ENCODE measurements around the gene PBX1.

Gene PBX1

DNA sequence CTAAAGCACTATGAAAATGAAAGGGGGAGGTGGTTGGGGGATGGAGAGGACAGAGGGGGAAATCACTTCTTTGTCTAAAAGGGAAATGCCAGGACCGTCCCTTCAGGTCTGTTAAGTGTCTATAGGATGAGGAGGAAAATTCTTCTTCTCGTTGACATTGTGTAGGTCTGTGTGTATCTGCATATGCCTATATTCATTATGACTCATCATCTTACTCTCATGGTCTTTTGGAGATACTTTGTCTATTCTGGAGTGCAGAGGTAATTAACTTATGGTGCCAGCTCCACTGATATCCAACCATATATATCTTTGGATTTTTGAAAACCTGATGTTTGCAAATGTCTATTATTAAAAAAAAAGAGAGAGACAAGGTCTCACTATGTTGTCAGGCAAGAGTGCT is 143.7 kb downstream of the PBX1 start:
- no peaks in the 10 kb centered on the region for H3K36me3 ChIP-seq (ENCODE audit: insufficient read depth, low read length)
- whole genome bisulfite sequencing = 88% methylated on average over 1 of the region's 2 CpGs
- H3K9me3 ChIP-seq (ENCODE audit: insufficient read depth, low read depth, low read length) = no peaks in the 10 kb centered on the region
- peaks cover 56% of the 10 kb centered on the region for H3K4me1 ChIP-seq (ENCODE audit: insufficient read depth, low read length)
- no peak overlapping the region for H3K4me3 ChIP-seq (ENCODE audit: low read length)
- no peak overlapping the region for H3K9ac ChIP-seq (ENCODE audit: low read depth, low read length)
- no peaks in the 10 kb centered on the region for H3K27me3 ChIP-seq (ENCODE audit: insufficient read depth, low read length)
- H3K27ac ChIP-seq (ENCODE audit: low read depth, low read length) = no peak overlapping the region

DNA sequence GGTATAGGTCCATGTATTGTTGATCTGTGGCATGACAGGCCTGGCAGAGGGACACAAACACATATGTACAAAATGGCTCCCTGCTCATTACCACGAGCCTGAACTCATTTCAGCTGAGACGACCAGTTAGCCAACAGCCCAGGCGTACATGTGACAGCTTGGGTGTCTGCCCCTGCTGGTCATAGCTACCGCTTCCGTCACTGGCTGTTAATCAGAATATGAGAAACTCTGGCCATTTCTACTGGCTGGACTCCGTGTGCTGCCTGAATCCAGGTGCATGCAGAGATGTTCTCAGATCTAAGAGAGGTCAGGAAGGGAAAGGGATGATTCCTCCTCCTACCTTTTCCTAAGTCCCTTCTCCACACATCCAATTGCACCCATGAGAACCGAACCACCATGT is 144.5 kb downstream of the PBX1 start:
- H3K4me3 ChIP-seq (ENCODE audit: low read length) = no peak overlapping the region
- H3K27ac ChIP-seq (ENCODE audit: low read depth, low read length) = peak overlapping the region; percentile 34

DNA sequence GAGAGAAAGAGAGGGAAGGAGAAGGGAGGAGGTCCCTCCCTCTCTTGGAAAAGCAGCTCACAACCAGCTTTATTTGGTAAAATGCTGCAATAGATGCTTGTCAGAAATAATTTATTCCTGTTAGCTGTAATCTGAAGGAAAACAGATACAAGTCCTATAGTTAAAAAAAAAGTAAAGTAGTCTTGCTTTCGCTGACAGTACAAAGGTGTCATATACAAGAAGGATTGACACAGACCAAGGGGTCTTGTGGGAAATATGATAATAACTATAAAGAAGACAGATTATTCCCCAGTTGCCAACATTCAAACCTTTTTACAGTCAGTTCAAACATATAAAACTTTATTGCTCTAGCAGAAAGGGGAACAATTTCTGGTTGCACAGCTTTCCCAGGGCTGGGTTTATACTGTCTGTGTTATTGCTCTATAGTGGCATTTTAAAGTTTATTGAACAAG is 145.0 kb downstream of the PBX1 start:
- Histone ChIP-seq H3K4me1 (ENCODE audit: insufficient read depth, low read length) (peaks cover 55% of the 10 kb centered on the region), H3K27me3 (ENCODE audit: insufficient read depth, low read length) (no peaks in the 10 kb centered on the region), H3K9ac (ENCODE audit: low read depth, low read length) (no peak overlapping the region), H3K9me3 (ENCODE audit: insufficient read depth, low read depth, low read length) (no peaks in the 10 kb centered on the region), H3K36me3 (ENCODE audit: insufficient read depth, low read length) (no peaks in the 10 kb centered on the region), H3K4me3 (ENCODE audit: low read length) (no peak overlapping the region), H3K27ac (ENCODE audit: low read depth, low read length) (peak overlapping the region; percentile 34; the same call in 1 of the 2 replicates)
- 94% methylated on average over 1 of the region's 1 CpG for WGBS

More for the DNA sequence above, 144.5 kb downstream of the PBX1 start:
- no peak overlapping the region for H3K9ac ChIP-seq (ENCODE audit: low read depth, low read length)
- H3K36me3 ChIP-seq (ENCODE audit: insufficient read depth, low read length) = no peaks in the 10 kb centered on the region
- H3K27me3 ChIP-seq (ENCODE audit: insufficient read depth, low read length) = no peaks in the 10 kb centered on the region
- H3K9me3 ChIP-seq (ENCODE audit: insufficient read depth, low read depth, low read length) = no peaks in the 10 kb centered on the region
- WGBS = 87% methylated on average over 7 of the region's 7 CpGs
- peaks cover 55% of the 10 kb centered on the region for H3K4me1 ChIP-seq (ENCODE audit: insufficient read depth, low read length)

DNA sequence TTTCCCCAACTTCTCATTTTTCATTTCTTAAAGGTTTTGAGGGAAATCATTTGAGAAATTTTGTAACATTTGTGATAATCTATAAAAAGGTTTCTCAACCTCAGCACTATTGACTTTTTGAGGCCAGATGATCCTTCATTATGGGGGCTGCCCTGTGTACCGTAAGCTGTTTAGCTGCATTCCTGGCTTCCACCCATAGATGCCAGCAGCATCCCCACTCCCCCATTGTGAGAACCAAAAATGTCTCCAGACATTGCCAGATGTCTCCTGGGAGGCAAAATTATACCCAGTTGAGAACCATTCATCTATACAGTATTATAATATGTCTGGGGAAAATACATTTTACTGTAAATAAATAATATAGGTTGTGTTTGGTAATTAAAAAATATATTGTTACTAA is 146.0 kb downstream of the PBX1 start:
- H3K27me3 ChIP-seq (ENCODE audit: insufficient read depth, low read length) = no peaks in the 10 kb centered on the region
- peaks cover 51% of the 10 kb centered on the region for H3K4me1 ChIP-seq (ENCODE audit: insufficient read depth, low read length)
- 72% methylated on average over 1 of the region's 1 CpG for WGBS
- H3K9ac ChIP-seq (ENCODE audit: low read depth, low read length) = no peak overlapping the region
- H3K4me3 ChIP-seq (ENCODE audit: low read length) = no peak overlapping the region
- no peaks in the 10 kb centered on the region for H3K36me3 ChIP-seq (ENCODE audit: insufficient read depth, low read length)
- no peak overlapping the region for H3K27ac ChIP-seq (ENCODE audit: low read depth, low read length)
- H3K9me3 ChIP-seq (ENCODE audit: insufficient read depth, low read depth, low read length) = no peaks in the 10 kb centered on the region

DNA sequence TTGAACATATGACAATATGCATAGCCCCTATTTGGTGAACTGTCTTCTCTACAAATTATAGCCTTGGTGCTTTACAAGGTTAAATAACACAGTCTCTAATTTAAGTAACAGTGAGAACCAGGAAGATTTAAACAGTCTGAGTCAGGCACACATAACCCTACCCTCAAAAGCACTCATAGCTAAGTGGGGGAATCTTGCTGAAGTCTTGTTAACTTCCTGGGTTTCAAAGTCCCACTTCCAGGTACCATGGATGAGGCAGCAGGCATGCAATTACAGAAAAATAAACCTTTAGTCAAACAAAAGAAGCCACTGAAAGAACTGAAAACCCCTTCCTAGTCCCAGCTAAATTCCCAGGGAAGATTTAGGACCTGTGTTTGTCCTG is 147.6 kb downstream of the PBX1 start:
- no peak overlapping the region for H3K27ac ChIP-seq (ENCODE audit: low read depth, low read length)
- H3K36me3 ChIP-seq (ENCODE audit: insufficient read depth, low read length) = no peaks in the 10 kb centered on the region
- no peaks in the 10 kb centered on the region for H3K9me3 ChIP-seq (ENCODE audit: insufficient read depth, low read depth, low read length)
- no peak overlapping the region for H3K9ac ChIP-seq (ENCODE audit: low read depth, low read length)
- peaks cover 54% of the 10 kb centered on the region for H3K4me1 ChIP-seq (ENCODE audit: insufficient read depth, low read length)
- H3K4me3 ChIP-seq (ENCODE audit: low read length) = no peak overlapping the region
- H3K27me3 ChIP-seq (ENCODE audit: insufficient read depth, low read length) = no peaks in the 10 kb centered on the region

DNA sequence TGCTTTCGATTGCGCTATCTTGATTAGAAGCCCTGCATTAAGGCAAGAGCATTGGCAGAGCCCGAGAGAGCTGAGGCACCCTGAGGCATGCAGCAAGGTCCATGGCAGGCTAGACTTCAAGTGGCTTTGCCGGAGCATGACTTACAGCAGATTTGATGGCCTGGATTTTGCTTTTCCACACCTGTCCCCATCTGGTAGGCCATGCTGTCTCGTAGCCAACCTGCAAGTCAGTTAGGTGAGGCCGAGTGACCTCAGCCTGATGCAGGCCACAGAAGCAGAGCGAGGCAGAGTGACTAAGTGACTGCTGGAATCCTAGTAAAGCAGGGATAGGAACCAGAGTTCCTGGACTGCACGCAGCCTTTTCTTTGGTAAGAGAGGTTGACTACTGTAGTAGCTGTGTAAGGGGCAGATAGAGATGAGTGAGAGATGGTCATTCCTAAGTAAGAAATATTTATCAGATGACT is 148.9 kb downstream of the PBX1 start:
- no peak overlapping the region for H3K4me3 ChIP-seq (ENCODE audit: low read length)
- whole genome bisulfite sequencing = 91% methylated on average over 8 of the region's 8 CpGs

DNA sequence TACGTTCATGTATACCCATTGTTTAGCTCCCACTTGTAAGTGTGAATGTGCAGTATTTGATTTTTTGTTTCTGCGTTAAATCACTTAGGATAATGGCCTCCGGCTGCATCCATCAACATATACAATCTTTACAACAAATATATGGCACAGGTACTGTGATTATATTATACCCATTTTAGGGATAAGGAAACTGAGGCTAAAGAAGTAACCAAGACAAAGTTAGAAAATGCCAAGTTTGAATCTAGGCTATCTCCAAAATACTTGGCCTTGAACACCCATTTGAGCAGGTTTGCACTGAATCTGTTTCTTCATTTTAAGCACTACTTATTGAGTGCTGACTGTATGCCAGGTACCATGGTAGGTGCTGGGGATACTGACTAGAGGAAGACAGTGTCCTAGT is 149.6 kb downstream of the PBX1 start:
- no peak overlapping the region for H3K4me3 ChIP-seq (ENCODE audit: low read length)
- H3K36me3 ChIP-seq (ENCODE audit: insufficient read depth, low read length) = no peaks in the 10 kb centered on the region
- peaks cover 63% of the 10 kb centered on the region for H3K4me1 ChIP-seq (ENCODE audit: insufficient read depth, low read length)
- no peaks in the 10 kb centered on the region for H3K9me3 ChIP-seq (ENCODE audit: insufficient read depth, low read depth, low read length)
- H3K27ac ChIP-seq (ENCODE audit: low read depth, low read length) = no peak overlapping the region
- no peaks in the 10 kb centered on the region for H3K27me3 ChIP-seq (ENCODE audit: insufficient read depth, low read length)
- WGBS = 80% methylated on average over 1 of the region's 3 CpGs
- no peak overlapping the region for H3K9ac ChIP-seq (ENCODE audit: low read depth, low read length)

More for the DNA sequence above, 148.9 kb downstream of the PBX1 start:
- Histone ChIP-seq H3K36me3 (ENCODE audit: insufficient read depth, low read length) (no peaks in the 10 kb centered on the region), H3K27ac (ENCODE audit: low read depth, low read length) (no peak overlapping the region), H3K9me3 (ENCODE audit: insufficient read depth, low read depth, low read length) (no peaks in the 10 kb centered on the region), H3K4me1 (ENCODE audit: insufficient read depth, low read length) (peaks cover 61% of the 10 kb centered on the region), H3K27me3 (ENCODE audit: insufficient read depth, low read length) (no peaks in the 10 kb centered on the region), H3K9ac (ENCODE audit: low read depth, low read length) (no peak overlapping the region)

DNA sequence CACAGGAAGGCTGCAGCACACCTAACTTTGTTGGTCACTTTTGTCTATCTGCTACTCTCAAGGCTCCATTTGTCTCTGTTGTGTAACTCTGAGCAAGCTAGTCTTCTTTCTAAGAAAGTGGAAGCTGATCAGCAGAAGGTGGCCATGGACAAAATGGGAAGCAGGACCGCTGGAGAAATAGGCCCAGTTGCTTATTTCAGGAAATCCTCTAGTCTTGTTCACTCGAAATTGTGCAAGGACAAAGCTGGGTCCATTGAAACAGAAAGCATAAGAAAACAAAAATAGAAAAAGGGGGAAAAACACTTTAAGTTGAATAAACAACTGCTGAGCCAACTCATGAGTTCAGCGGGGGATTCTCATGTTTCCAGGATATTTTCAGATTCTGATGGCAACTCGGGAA is 150.1 kb downstream of the PBX1 start:
- Histone ChIP-seq H3K27me3 (ENCODE audit: insufficient read depth, low read length) (no peaks in the 10 kb centered on the region), H3K4me3 (ENCODE audit: low read length) (no peak overlapping the region), H3K9me3 (ENCODE audit: insufficient read depth, low read depth, low read length) (no peaks in the 10 kb centered on the region), H3K27ac (ENCODE audit: low read depth, low read length) (no peak overlapping the region), H3K4me1 (ENCODE audit: insufficient read depth, low read length) (peaks cover 59% of the 10 kb centered on the region), H3K9ac (ENCODE audit: low read depth, low read length) (no peak overlapping the region), H3K36me3 (ENCODE audit: insufficient read depth, low read length) (no peaks in the 10 kb centered on the region)
- 95% methylated on average over 4 of the region's 4 CpGs for WGBS

DNA sequence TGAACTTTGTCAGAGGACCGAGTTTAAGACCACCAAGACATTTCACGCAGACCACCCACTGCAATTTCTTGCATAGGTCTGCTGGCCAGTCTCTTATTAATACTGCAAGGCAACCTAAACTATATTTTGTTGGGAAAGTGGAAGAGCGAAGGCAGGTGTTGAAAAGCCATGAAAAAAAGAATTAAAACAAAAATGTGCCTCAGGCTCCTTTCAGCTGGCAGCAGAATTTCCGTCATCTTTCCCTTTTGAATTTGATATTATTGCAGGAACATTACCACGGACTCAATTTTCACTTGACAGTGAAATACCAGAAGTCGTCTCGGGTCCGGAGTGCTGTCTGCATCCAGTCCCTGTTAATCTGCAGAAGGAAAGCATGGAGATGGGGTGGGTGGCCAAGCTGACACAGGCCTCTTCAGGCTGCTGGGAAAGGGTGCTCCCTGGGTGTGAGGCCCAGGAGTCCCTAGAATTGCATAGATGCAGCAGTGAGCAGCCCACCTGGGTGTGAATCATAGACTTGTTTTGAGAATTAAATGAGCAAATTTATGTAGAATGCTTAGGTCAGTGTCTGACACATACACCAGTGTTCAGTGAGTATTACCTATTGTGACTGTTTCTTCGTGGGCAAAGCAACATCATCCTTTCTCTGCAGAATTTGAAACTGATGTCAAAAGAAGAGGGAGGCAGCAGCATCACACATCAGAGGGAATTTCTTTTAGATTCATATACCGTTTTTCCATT is 150.7 kb downstream of the PBX1 start:
- H3K36me3 ChIP-seq (ENCODE audit: insufficient read depth, low read length) = no peaks in the 10 kb centered on the region
- H3K27ac ChIP-seq (ENCODE audit: low read depth, low read length) = no peak overlapping the region
- no peak overlapping the region for H3K9ac ChIP-seq (ENCODE audit: low read depth, low read length)
- no peaks in the 10 kb centered on the region for H3K27me3 ChIP-seq (ENCODE audit: insufficient read depth, low read length)
- peaks cover 57% of the 10 kb centered on the region for H3K4me1 ChIP-seq (ENCODE audit: insufficient read depth, low read length)
- no peaks in the 10 kb centered on the region for H3K9me3 ChIP-seq (ENCODE audit: insufficient read depth, low read depth, low read length)
- WGBS = 95% methylated on average over 9 of the region's 10 CpGs
- no peak overlapping the region for H3K4me3 ChIP-seq (ENCODE audit: low read length)

DNA sequence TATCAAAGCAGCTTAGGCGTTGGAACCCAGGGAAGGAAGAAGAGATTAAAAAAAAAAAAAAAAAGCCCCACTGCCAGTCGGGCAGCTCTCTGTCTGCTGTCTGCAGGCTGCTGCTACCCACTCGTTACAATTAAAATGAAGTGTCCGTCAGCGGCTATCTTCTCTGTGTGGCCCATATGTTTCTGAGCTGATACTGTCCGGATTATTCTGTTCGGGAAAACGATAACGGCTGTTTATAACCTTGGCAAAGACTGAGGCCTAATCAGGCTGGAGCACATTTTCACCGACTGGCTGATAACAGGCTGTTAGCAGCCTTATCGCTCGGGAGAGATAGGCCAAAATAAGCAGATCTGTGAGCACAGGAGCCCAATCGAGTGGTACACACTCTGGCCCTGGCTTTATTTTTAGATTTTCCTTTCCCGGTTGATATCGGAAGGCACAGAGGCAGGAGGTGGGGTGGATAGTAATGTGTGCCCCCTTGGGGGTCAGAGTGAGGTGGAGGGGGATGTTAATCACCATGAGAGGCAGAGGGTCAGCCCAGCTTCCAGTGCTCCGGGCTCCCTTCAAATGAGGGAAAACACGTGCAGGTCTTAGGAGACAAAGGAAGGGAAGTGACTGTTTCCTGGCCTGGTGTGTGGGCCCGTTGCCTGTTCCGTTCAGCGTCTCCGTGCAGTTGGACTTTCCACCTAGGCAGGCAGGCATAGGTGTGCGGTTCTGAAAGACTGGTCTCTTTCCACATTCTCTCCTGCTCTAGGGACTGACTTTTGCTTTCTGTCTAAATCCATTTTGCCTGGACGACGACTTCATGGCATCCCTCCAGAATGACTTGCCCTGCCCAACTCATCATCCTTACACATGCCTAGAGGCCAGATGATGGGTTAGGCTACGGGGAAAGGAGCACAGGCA is 153.4 kb downstream of the PBX1 start:
- WGBS = 81% methylated on average over 25 of the region's 25 CpGs
- Histone ChIP-seq H3K9ac (ENCODE audit: low read depth, low read length) (no peak overlapping the region), H3K4me3 (ENCODE audit: low read length) (no peak overlapping the region), H3K36me3 (ENCODE audit: insufficient read depth, low read length) (no peaks in the 10 kb centered on the region), H3K27ac (ENCODE audit: low read depth, low read length) (no peak overlapping the region), H3K27me3 (ENCODE audit: insufficient read depth, low read length) (no peaks in the 10 kb centered on the region), H3K9me3 (ENCODE audit: insufficient read depth, low read depth, low read length) (no peaks in the 10 kb centered on the region), H3K4me1 (ENCODE audit: insufficient read depth, low read length) (peaks cover 31% of the 10 kb centered on the region)

DNA sequence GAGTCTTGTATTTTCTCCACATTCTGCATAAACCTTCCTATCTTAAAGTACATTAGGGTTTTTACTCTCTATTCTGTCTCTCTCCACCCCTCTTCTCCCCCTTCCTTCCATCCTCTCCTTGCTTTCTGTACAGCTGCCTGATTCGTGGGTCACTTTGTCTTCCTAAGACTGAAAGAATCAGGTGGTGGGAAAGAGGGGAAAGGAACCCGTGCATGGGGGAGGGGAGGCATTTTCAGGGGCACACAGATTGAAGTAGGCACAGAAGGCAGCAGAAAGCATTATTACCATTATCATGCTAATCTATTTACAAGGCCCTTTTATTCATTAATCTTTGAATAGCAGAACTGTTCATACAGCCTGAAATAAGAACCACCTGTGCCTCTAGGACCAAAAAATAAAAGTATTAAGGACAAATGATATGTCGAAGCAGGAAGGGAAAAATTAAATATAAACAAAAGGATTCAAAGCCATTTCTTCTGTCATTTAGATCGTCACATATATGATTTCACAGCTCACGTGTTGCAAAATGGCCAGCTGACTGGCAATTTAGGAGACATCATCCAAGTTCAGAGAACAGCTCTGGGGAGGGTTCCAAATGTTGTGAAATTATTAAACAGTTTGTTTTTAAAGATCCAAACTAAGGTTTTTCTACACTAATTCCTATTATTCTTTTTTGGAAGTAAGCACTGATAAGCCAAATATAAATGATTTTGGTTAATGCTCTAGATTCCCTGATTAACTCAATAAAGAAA is 154.6 kb downstream of the PBX1 start:
- no peak overlapping the region for H3K27ac ChIP-seq (ENCODE audit: low read depth, low read length)
- H3K4me1 ChIP-seq (ENCODE audit: insufficient read depth, low read length) = peaks cover 24% of the 10 kb centered on the region
- H3K9me3 ChIP-seq (ENCODE audit: insufficient read depth, low read depth, low read length) = no peaks in the 10 kb centered on the region
- H3K9ac ChIP-seq (ENCODE audit: low read depth, low read length) = no peak overlapping the region
- no peaks in the 10 kb centered on the region for H3K36me3 ChIP-seq (ENCODE audit: insufficient read depth, low read length)
- no peak overlapping the region for H3K4me3 ChIP-seq (ENCODE audit: low read length)
- no peaks in the 10 kb centered on the region for H3K27me3 ChIP-seq (ENCODE audit: insufficient read depth, low read length)
- 81% methylated on average over 5 of the region's 5 CpGs for WGBS
